T-cell (primary cell): ENCODE data around the gene EML4. TPM values are rescaled to one million over a fixed set of nuclear protein-coding genes. Genes with fewer than 3 reads are reported as not detected.
"Not testable (repeated sequence)": the region's sequence is repeated elsewhere in the genome, so short reads cannot be mapped to it uniquely, and the experiment has no call there.

Experiments used
- ATAC-seq, 4 experiments: fragments of 200-7000 bp in 3 of 4; fragments of 150-1000 bp in 1 of 4; cut with Tn5 transposase; replicated peaks in 1 of 4; 1 replicate in 3 of 4; 2 replicates in 1 of 4; pipeline ENCODE4 v1.10.0; 2021; ENCODE audit warnings: moderate library complexity in 3 of 4, mild to moderate bottlenecking in 2 of 4, moderate number of reproducible peaks in 1 of 4
- CTCF ChIA-PET, 2 donors: fragments of 300-600 bp; sonication (Branson Sonifier 250); formaldehyde crosslinking; loops; one replicate each; lab custom pipeline; 2022; ENCODE audit warnings: antibody characterized with exemption in 2 of 2; lab: Charles Lee
- POLR2A ChIA-PET, 2 donors: fragments of 300-600 bp; sonication (Branson Sonifier 250); formaldehyde crosslinking; loops; one replicate each; lab custom pipeline; 2022; ENCODE audit warnings: antibody characterized with exemption in 2 of 2; lab: Charles Lee
- DNase-seq, 35 experiments: peaks; one replicate each; pipeline versions ENCODE4 v3.0.0 to v3.0.0-alpha.2; 2013 to 2023
- H3K27ac ChIP-seq: one replicate; pipeline ENCODE4 v1.5.1; 2013; ENCODE audit warnings: low read length
- H3K27me3 ChIP-seq, 2 experiments: replicated peaks in 1 of 2; 1 replicate in 1 of 2; 2 replicates in 1 of 2; pipeline versions ENCODE4 v1.6.1 to v1.7.0; 2013; ENCODE audit warnings: low read length in 1 of 2, mixed read lengths in 1 of 2; ENCODE audit not compliant: control insufficient read depth in 2 of 2, insufficient read depth in 2 of 2; ENCODE audit errors: extremely low read depth in 1 of 2
- H3K36me3 ChIP-seq, 2 donors: 1 replicate in 1 of 2; 2 replicates in 1 of 2; pipeline versions ENCODE4 v1.6.1 to v1.7.0; 2013; ENCODE audit warnings: low read length in 1 of 2; ENCODE audit not compliant: control insufficient read depth in 2 of 2, insufficient read depth in 1 of 2; ENCODE audit errors: extremely low read depth in 1 of 2
- H3K4me1 ChIP-seq, 2 experiments: 1 replicate in 1 of 2; 2 replicates in 1 of 2; pipeline versions ENCODE4 v1.6.1 to v1.7.0; 2013; ENCODE audit warnings: low read length in 2 of 2, mixed read lengths in 1 of 2; ENCODE audit not compliant: insufficient read depth in 2 of 2, control insufficient read depth in 1 of 2; ENCODE audit errors: extremely low read depth in 1 of 2
- H3K4me3 ChIP-seq, 2 donors: 1 replicate in 1 of 2; 2 replicates in 1 of 2; pipeline versions ENCODE4 v1.5.1 to v1.7.0; 2013; ENCODE audit warnings: mild to moderate bottlenecking in 2 of 2, low read length in 1 of 2, moderate library complexity in 1 of 2; ENCODE audit not compliant: control insufficient read depth in 1 of 2; ENCODE audit errors: extremely low read depth in 1 of 2
- H3K9me3 ChIP-seq: 2 replicates; pipeline ENCODE4 v1.7.0; 2013
- H3K27ac Mint-ChIP-seq, 2 donors: one replicate each; pipeline ENCODE4 v1.8.0; 2020 to 2021; ENCODE audit warnings: mild to moderate bottlenecking in 2 of 2, mixed read lengths in 2 of 2
- H3K27me3 Mint-ChIP-seq, 2 donors: one replicate each; pipeline ENCODE4 v1.8.0; 2021 to 2022; ENCODE audit warnings: mixed read lengths in 2 of 2
- H3K36me3 Mint-ChIP-seq: one replicate; pipeline ENCODE4 v1.8.0; 2021; ENCODE audit warnings: mixed read lengths
- H3K4me1 Mint-ChIP-seq, 3 donors: one replicate each; pipeline ENCODE4 v1.8.0; 2020 to 2022; ENCODE audit warnings: mixed read lengths in 3 of 3, mild to moderate bottlenecking in 1 of 3
- H3K4me3 Mint-ChIP-seq, 3 donors: one replicate each; pipeline ENCODE4 v1.8.0; 2020 to 2022; ENCODE audit warnings: mild to moderate bottlenecking in 3 of 3, mixed read lengths in 3 of 3, moderate library complexity in 3 of 3
- H3K9me3 Mint-ChIP-seq, 3 donors: one replicate each; pipeline ENCODE4 v1.8.0; 2020 to 2022; ENCODE audit warnings: mixed read lengths in 3 of 3
- whole genome bisulfite sequencing: methylation state at CpG from one replicate; pipeline ENCODE4 v1.1.5; 2013; ENCODE audit warnings: missing lambda C conversion rate; ENCODE audit not compliant: insufficient coverage; 5-methylcytosine and 5-hydroxymethylcytosine counted together
- total RNA-seq, 35 experiments: library from RNA in 6 of 35; stranded (reverse) in 6 of 35; fragments of 120-200 nt in 1 of 35; gene quantifications; one replicate each; pipeline versions ENCODE4 v1.2.1 to v1.2.4 and lab custom pipeline; 2013 to 2026

EML4 gene
- total RNA-seq, 5 donors from 2014 or later (not counting 1 experiment from before 2014, with no cell fraction given): 101 to 223 (median 123) TPM

- H3K4me1 Mint-ChIP-seq: peaks cover 2 to 6% (median 5%) of the 10 kb centered on the region in 3 donors
- POLR2A ChIA-PET: interaction anchor here in 1 of 2 donors (0.8 kb wide), 1 partner anchor 31 kb away, joined by 3 read pairs; no protein-coding TSS in a partner anchor
- H3K4me3 Mint-ChIP-seq: no peak overlapping the region
- peak overlapping the region in 1 of 2 donors; percentile 10 for H3K27ac Mint-ChIP-seq
- DNase-seq (no peak), ATAC-seq (no peak)
- Histone ChIP-seq H3K27ac (no peak overlapping the region), H3K9me3 (no peaks in the 10 kb centered on the region), H3K4me3 (no peak overlapping the region), H3K4me1 (no peaks in the 10 kb centered on the region), H3K36me3 (peaks cover 14 to 89% of the 10 kb centered on the region in 2 donors), H3K27me3 (no peaks in the 10 kb centered on the region)
- H3K9me3 Mint-ChIP-seq: no peaks in the 10 kb centered on the region
- CTCF ChIA-PET: interaction anchor here in 1 of 2 donors (0.8 to 2.8 kb wide), 4 partner anchors 234 to 478 kb away, joined by 3 to 32 read pairs (median 8); no protein-coding TSS in a partner anchor
- no peaks in the 10 kb centered on the region for H3K27me3 Mint-ChIP-seq
- 100% methylated on average over 2 of the region's 5 CpGs for WGBS
- peaks cover 65% of the 10 kb centered on the region for H3K36me3 Mint-ChIP-seq
Observed at GRCh38 chr2:42329736-42330135, 160.6 kb downstream of the EML4 start.

GRCh38 chr2:42331569-42332284 is 162.6 kb downstream of the EML4 start:
- Histone ChIP-seq H3K27me3 (no peaks in the 10 kb centered on the region), H3K36me3 (peaks cover 13 to 86% of the 10 kb centered on the region in 2 donors), H3K27ac (no peak overlapping the region), H3K4me1 (no peaks in the 10 kb centered on the region), H3K9me3 (no peaks in the 10 kb centered on the region), H3K4me3 (no peak overlapping the region)
- POLR2A ChIA-PET: interaction anchor here in 1 of 2 donors (0.5 kb wide), 1 partner anchor 491 kb away, joined by 3 read pairs; no protein-coding TSS in a partner anchor
- Mint-ChIP-seq H3K4me1 (peaks cover 2 to 5% (median 5%) of the 10 kb centered on the region in 3 donors), H3K27me3 (no peaks in the 10 kb centered on the region), H3K4me3 (no peak overlapping the region), H3K9me3 (peaks cover 0 to 2% (median 0%) of the 10 kb centered on the region in 3 donors), H3K36me3 (peaks cover 71% of the 10 kb centered on the region), H3K27ac (peak overlapping the region; percentile 19 to 64)
- CTCF ChIA-PET: interaction anchor here in 1 of 2 donors (1.1 kb wide), 1 partner anchor 76 kb away, joined by 3 read pairs; no protein-coding TSS in a partner anchor
- no CpG with 5 or more reads among the region's 9 CpGs for WGBS
- no peak for DNase-seq
- ATAC-seq: no peak

GRCh38 chr2:42332575-42332974 is 163.4 kb downstream of the EML4 start:
- no CpG with 5 or more reads among the region's 4 CpGs for WGBS
- H3K4me1 ChIP-seq: no peaks in the 10 kb centered on the region
- H3K4me3 ChIP-seq: no peak overlapping the region
- H3K9me3 ChIP-seq: no peaks in the 10 kb centered on the region
- peaks cover 0 to 6% (median 2%) of the 10 kb centered on the region in 3 donors for H3K9me3 Mint-ChIP-seq
- no peak overlapping the region for H3K27ac ChIP-seq
- H3K4me1 Mint-ChIP-seq: peaks cover 0 to 5% (median 2%) of the 10 kb centered on the region in 3 donors
- DNase-seq (no peak), ATAC-seq (no peak)
- POLR2A ChIA-PET: no interaction called here
- H3K4me3 Mint-ChIP-seq: no peak overlapping the region
- no peaks in the 10 kb centered on the region for H3K27me3 ChIP-seq
- peaks cover 13 to 78% of the 10 kb centered on the region in 2 donors for H3K36me3 ChIP-seq
- H3K27ac Mint-ChIP-seq: peak overlapping the region in 1 of 2 donors; percentile 61
- CTCF ChIA-PET: interaction anchor here in 1 of 2 donors (1.1 kb wide), 1 partner anchor 77 kb away, joined by 3 read pairs; no protein-coding TSS in a partner anchor
- H3K27me3 Mint-ChIP-seq: no peaks in the 10 kb centered on the region
- peaks cover 71% of the 10 kb centered on the region for H3K36me3 Mint-ChIP-seq

DNA sequence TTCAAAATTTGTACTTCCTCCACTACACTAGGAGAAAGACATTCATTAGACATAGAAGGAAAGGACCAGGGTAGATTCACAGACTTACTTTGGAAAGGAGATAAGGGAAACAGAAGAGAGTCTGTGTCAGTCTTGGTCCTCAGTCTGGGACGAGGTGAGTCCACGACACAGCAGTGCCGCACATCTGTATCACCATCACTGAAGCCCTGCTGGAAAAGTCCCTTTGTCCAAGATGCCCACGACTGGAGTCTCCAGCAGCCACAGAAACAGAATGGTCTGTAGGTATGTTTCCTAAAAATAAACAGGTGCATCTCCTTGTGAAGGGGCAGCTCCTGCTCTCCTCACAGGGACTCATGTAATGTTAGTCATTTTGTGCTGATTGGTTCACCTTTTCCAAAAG is 164.4 kb downstream of the EML4 start:
- peaks cover 13 to 73% of the 10 kb centered on the region in 2 donors for H3K36me3 ChIP-seq
- no peaks in the 10 kb centered on the region for H3K4me1 ChIP-seq
- H3K4me1 Mint-ChIP-seq: peaks cover 0 to 2% (median 0%) of the 10 kb centered on the region in 3 donors
- H3K4me3 ChIP-seq: no peak overlapping the region
- DNase-seq: no peak
- no peaks in the 10 kb centered on the region for H3K27me3 ChIP-seq
- 96% methylated on average over 4 of the region's 4 CpGs for WGBS
- ChIA-PET CTCF (no interaction called here), POLR2A (no interaction called here)
- H3K9me3 Mint-ChIP-seq: peaks cover 0 to 6% (median 2%) of the 10 kb centered on the region in 3 donors
- H3K36me3 Mint-ChIP-seq: peaks cover 75% of the 10 kb centered on the region
- H3K27ac Mint-ChIP-seq: no peak overlapping the region
- no peak for ATAC-seq
- H3K27me3 Mint-ChIP-seq: no peaks in the 10 kb centered on the region
- H3K9me3 ChIP-seq: no peaks in the 10 kb centered on the region
- H3K4me3 Mint-ChIP-seq: no peak overlapping the region
- no peak overlapping the region for H3K27ac ChIP-seq

DNA sequence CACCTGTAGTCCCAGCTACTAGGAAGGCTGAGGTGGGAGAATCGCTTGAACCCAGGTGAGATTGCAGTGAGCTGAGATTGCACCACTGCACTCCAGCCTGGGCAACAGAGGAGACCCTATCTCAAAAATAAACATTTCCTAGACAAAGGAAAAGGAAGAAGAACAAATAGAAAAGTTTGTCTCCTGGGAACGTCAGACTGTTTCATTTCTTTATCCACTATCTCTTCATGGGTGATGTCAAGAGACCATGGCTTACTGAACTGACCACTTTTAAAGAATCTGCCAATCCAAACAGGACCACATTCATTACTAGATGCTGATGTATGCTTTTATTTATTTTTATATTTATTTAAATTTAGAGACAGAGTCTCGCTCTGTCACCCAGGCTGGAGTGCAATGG is 165.1 kb downstream of the EML4 start:
- Histone ChIP-seq H3K4me1 (no peaks in the 10 kb centered on the region), H3K27me3 (no peaks in the 10 kb centered on the region), H3K36me3 (peaks cover 13 to 66% of the 10 kb centered on the region in 2 donors), H3K27ac (no peak overlapping the region), H3K9me3 (no peaks in the 10 kb centered on the region), H3K4me3 (no peak overlapping the region)
- Mint-ChIP-seq H3K36me3 (peaks cover 72% of the 10 kb centered on the region), H3K27me3 (no peaks in the 10 kb centered on the region), H3K4me1 (peaks cover 0 to 2% (median 0%) of the 10 kb centered on the region in 3 donors), H3K9me3 (peaks cover 0 to 6% (median 2%) of the 10 kb centered on the region in 3 donors), H3K27ac (no peak overlapping the region), H3K4me3 (no peak overlapping the region)
- no peak for DNase-seq
- POLR2A ChIA-PET: no interaction called here
- CTCF ChIA-PET: no interaction called here
- ATAC-seq: no peak
- WGBS: no CpG with 5 or more reads among the region's 3 CpGs

DNA sequence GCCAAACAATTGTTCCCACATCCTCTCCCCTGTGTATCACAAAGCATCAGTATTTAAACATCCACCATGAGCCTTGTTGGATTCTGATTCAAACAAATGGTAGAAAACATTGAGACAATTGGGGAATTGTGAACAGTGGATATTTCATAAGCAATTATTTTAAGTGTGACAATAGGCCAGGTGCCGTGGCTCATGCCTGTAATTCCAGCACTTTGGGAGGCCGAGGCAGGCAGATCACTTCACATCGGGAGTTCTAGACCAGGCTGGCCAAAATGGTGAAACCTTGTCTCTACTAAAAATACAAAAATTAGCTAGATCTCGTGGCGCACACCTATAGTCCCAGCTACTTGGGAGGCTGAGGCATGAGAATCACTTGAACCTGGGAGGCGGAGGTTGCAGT is 165.7 kb downstream of the EML4 start:
- H3K4me1 Mint-ChIP-seq, CTCF ChIA-PET, H3K4me3 Mint-ChIP-seq, H3K27ac ChIP-seq, H3K27me3 ChIP-seq, POLR2A ChIA-PET, ATAC-seq, H3K9me3 ChIP-seq, DNase-seq, H3K4me3 ChIP-seq, H3K27ac Mint-ChIP-seq, H3K27me3 Mint-ChIP-seq, H3K4me1 ChIP-seq, H3K9me3 Mint-ChIP-seq: not testable (repeated sequence)
- H3K36me3 ChIP-seq: peaks cover 9 to 60% of the 10 kb centered on the region in 2 donors
- 100% methylated on average over 2 of the region's 6 CpGs for WGBS
- H3K36me3 Mint-ChIP-seq: peaks cover 69% of the 10 kb centered on the region
